H1 (cell line): Measurements from ENCODE around the gene RIT2. TPM values are rescaled to one million over a fixed set of nuclear protein-coding genes. Genes with fewer than 3 reads are reported as not detected.

Source experiments
- BCL11A ChIP-seq, 2 experiments: IDR thresholded peaks; one replicate each; pipeline ENCODE4 v1.6.1; 2011; ENCODE audit warnings: low read depth in 2 of 2, low read length in 2 of 2, mild to moderate bottlenecking in 2 of 2
- GTF2F1 ChIP-seq: IDR thresholded peaks from 2 replicates; pipeline ENCODE4 v1.6.1; 2012; ENCODE audit warnings: low read depth, low read length, improper control_type of control experiment, borderline replicate concordance
- RAD21 ChIP-seq, 2 experiments: IDR thresholded peaks in 1 of 2; conservative IDR thresholded peaks in 1 of 2; 2 replicates each; pipeline ENCODE4 v1.6.1; 2011; ENCODE audit warnings: low read depth in 2 of 2, low read length in 2 of 2, improper control_type of control experiment in 1 of 2, inconsistent platforms in 1 of 2, mild to moderate bottlenecking in 1 of 2, moderate library complexity in 1 of 2
- RBBP5 ChIP-seq: IDR thresholded peaks from 2 replicates; pipeline ENCODE4 v1.7.1; 2012; ENCODE audit warnings: low read depth, mild to moderate bottlenecking, inconsistent platforms, low read length, moderate library complexity, borderline replicate concordance
- SUZ12 ChIP-seq: fragments of 200-600 bp; sonication (generic); IDR thresholded peaks from 2 replicates; pipeline ENCODE4 v1.6.1; 2012; ENCODE audit warnings: mild to moderate bottlenecking, inconsistent platforms, low read length, moderate library complexity, mixed read lengths
- TEAD4 ChIP-seq: IDR thresholded peaks from 2 replicates; pipeline ENCODE4 v1.6.1; 2012; ENCODE audit warnings: low read depth, low read length, inconsistent platforms, mixed read lengths
- polyA plus RNA-seq, 7 experiments: library from polyadenylated mRNA; depleted of rRNA in 3 of 7; stranded (reverse) in 5 of 7; unstranded in 2 of 7; fragments of >200 nt in 5 of 7; fragments of 200-250 nt in 2 of 7; gene quantifications; 1 replicate in 5 of 7; 2 replicates in 1 of 7; 4 replicates in 1 of 7; pipeline versions ENCODE4 v1.2.1 to v1.2.3, GENCODE V29; 2011 to 2013; ENCODE audit warnings: missing spikeins in 2 of 7, mixed read lengths in 2 of 7
- total RNA-seq: library from RNA; stranded (reverse); fragmentation: NEBNext Ultra II Directional; extraction: Animal tissue kit (Norgen Biotek cat#: 25700); gene quantifications from 2 replicates; pipeline ENCODE4 v1.2.1, GENCODE V29; 2021

RIT2 gene
- total and polyA plus RNA-seq, 2 of the 8 experiments (the other 6 are each of a cell fraction or from before 2014, with no cell fraction given) = 0.67 to 3.2 TPM

DNA sequence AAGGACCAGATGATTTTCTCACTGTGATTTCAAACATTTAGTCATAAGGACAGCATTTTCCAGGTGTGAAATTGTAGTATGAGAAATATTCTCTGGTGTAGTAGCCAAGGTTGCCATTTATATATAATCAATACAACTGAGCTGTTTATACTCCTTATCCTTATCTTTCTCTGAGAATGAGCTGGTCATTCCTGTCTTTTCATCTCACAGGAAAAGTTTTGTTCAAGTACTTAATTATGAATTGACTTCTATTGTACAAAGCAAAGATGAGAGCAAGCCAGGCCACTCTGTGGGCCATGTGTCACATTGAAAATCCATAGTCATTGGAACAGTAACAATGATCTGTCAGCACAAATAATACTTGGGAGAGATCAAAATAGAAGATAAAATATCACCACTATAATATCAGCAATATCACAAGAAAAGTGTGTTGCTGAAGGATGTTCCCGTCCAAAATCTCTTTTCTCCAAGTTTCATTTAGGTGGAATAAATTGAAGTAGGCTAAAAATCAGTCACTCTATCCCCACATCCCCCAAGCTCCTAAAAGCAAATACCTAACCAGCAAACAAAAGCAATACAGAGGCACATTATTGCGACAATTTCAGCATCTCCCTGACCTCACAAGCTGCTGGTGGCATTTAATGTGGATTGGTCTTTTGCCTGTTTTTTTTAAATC, 2.1 kb downstream of the RIT2 start (continued):
- TF ChIP-seq RAD21 (IDR thresholded peaks at IDR 0.05 in 1 of 2, conservative IDR thresholded peaks at IDR 0.05 in 1 of 2; ENCODE audit: low read depth in 2 of 2, low read length in 2 of 2) = no peak
- no peak for TF ChIP-seq TEAD4
- no peak for TF ChIP-seq SUZ12
- TF ChIP-seq RBBP5 = no peak
- no peak for TF ChIP-seq GTF2F1
- TF ChIP-seq BCL11A (IDR thresholded peaks at IDR 0.05; ENCODE audit: low read depth in 2 of 2, low read length in 2 of 2) = no peak
